Endothelial cell of umbilical vein (primary cell): ENCODE measurements around the gene MID2.

Source experiments
- CTCF ChIP-seq, 2 donors: IDR thresholded peaks; 1 replicate in 1 of 2; 2 replicates in 1 of 2; pipeline ENCODE4 v1.5.1; 2011; ENCODE audit warnings: low read length in 2 of 2, mild to moderate bottlenecking in 2 of 2, moderate library complexity in 2 of 2, control low read depth in 1 of 2, inconsistent platforms in 1 of 2, low read depth in 1 of 2; ENCODE audit not compliant: insufficient read depth in 1 of 2; ENCODE audit errors: extremely low read depth in 1 of 2
- EZH2 ChIP-seq: IDR thresholded peaks from 2 replicates; pipeline ENCODE4 v1.6.1; 2012; ENCODE audit warnings: borderline replicate concordance, low read depth, mild to moderate bottlenecking, moderate library complexity, low read length, inconsistent platforms; ENCODE audit not compliant: severe bottlenecking
- FOS ChIP-seq: IDR thresholded peaks from 2 replicates; pipeline ENCODE4 v1.6.1; 2011; ENCODE audit warnings: mild to moderate bottlenecking, low read length, moderate library complexity, borderline replicate concordance; ENCODE audit not compliant: insufficient read depth
- MYC ChIP-seq: IDR thresholded peaks from one replicate; pipeline ENCODE4 v1.6.1; 2011; ENCODE audit warnings: mild to moderate bottlenecking, low read depth, low read length
- POLR2AphosphoS5 ChIP-seq: IDR thresholded peaks from 2 replicates; pipeline ENCODE4 v1.6.1; 2012; ENCODE audit warnings: low read depth, mild to moderate bottlenecking, control low read depth, low read length, moderate library complexity; ENCODE audit not compliant: insufficient read depth

GRCh38 chrX:107834275-107835201, 8.9 kb downstream of the MID2 start:
- TF ChIP-seq POLR2AphosphoS5, result no peak
- no peak for TF ChIP-seq CTCF (IDR thresholded peaks at IDR 0.05; ENCODE audit: extremely low read depth in 1 of 2, insufficient read depth in 1 of 2, low read depth in 1 of 2, low read length in 2 of 2)
- TF ChIP-seq EZH2, result no peak
- TF ChIP-seq MYC, result no peak
- no peak for TF ChIP-seq FOS
